Testis (tissue), 3 donors: Measurements from ENCODE around the gene SMAD7. TPM values are rescaled to one million over a fixed set of nuclear protein-coding genes. Genes with fewer than 3 reads are reported as not detected.

Source experiments
- DNase-seq: peaks from one replicate; pipeline ENCODE4 v3.0.0-alpha.2; 2019
- H3K27ac ChIP-seq, 2 donors: fragments of 200-600 bp; sonication (generic); one replicate each; pipeline ENCODE4 v1.5.1; 2019
- H3K27me3 ChIP-seq: fragments of 200-600 bp; sonication (generic); one replicate; pipeline ENCODE4 v1.5.1; 2019
- H3K36me3 ChIP-seq: fragments of 200-600 bp; sonication (generic); one replicate; pipeline ENCODE4 v1.5.1; 2017; ENCODE audit warnings: low read depth; ENCODE audit errors: missing control alignments
- H3K4me1 ChIP-seq: fragments of 200-600 bp; sonication (generic); one replicate; pipeline ENCODE4 v1.5.1; 2019
- H3K4me3 ChIP-seq, 2 donors: fragments of 200-600 bp; sonication (generic); one replicate each; pipeline ENCODE4 v1.5.1; 2017 to 2019
- H3K9me3 ChIP-seq: fragments of 200-600 bp; sonication (generic); one replicate; pipeline ENCODE4 v1.5.1; 2017
- POLR2A ChIP-seq: fragments of 450-650 bp; IDR thresholded peaks from one replicate; pipeline ENCODE4 v1.6.1; 2017; ENCODE audit warnings: antibody characterized with exemption, mild to moderate bottlenecking, moderate library complexity
- WGBS, 2 donors: methylation state at CpG; one replicate each; pipeline ENCODE4 v1.1.5; 2018; 5-methylcytosine and 5-hydroxymethylcytosine counted together
- intact Hi-C: fragments of 100-400 bp; cut with DNase I; formaldehyde crosslinking; loops from one replicate; pipeline ENCODE4 v1.15.1; 2023; ENCODE audit warnings: low total_unique reads
- polyA plus RNA-seq: library from polyadenylated mRNA; stranded (reverse); fragments of 350-450 nt; fragmentation: Illumina TruSeq; extraction: RNeasy Lipid Tissue Mini Kit (QIAGEN cat#74804); gene quantifications from one replicate; pipeline ENCODE4 v1.2.3, GENCODE V29; 2014; ENCODE audit warnings: low read depth, low replicate concordance; ENCODE audit not compliant: insufficient read depth
- total RNA-seq, 2 donors: library from RNA; depleted of rRNA; stranded (reverse); fragments of >200 nt; gene quantifications; one replicate each; pipeline ENCODE4 v1.2.3, GENCODE V29; 2016
- TF ChIP-seq, protein P1 (sequence below), 3 experiments: fragments of 450-650 bp in 2 of 3; fragments of 200-600 bp in 1 of 3; sonication (generic) in 1 of 3; IDR thresholded peaks; one replicate each; pipeline ENCODE4 v1.5.1; 2016 to 2019; ENCODE audit warnings: antibody characterized with exemption in 3 of 3, mild to moderate bottlenecking in 2 of 3, moderate library complexity in 1 of 3

SMAD7 gene
- total and polyA plus RNA-seq, 3 donors from 2014 or later = 7.5 to 14.6 (median 9.8) TPM

- no peaks in the 10 kb centered on the region for H3K27me3 ChIP-seq
- WGBS, 2 donors = 88 to 93% methylated on average over 21 to 25 of the region's 25 CpGs
- H3K9me3 ChIP-seq = no peaks in the 10 kb centered on the region
- peaks cover 6% of the 10 kb centered on the region for H3K4me1 ChIP-seq
- no peak for TF ChIP-seq POLR2A
- TF ChIP-seq, protein P1, sequence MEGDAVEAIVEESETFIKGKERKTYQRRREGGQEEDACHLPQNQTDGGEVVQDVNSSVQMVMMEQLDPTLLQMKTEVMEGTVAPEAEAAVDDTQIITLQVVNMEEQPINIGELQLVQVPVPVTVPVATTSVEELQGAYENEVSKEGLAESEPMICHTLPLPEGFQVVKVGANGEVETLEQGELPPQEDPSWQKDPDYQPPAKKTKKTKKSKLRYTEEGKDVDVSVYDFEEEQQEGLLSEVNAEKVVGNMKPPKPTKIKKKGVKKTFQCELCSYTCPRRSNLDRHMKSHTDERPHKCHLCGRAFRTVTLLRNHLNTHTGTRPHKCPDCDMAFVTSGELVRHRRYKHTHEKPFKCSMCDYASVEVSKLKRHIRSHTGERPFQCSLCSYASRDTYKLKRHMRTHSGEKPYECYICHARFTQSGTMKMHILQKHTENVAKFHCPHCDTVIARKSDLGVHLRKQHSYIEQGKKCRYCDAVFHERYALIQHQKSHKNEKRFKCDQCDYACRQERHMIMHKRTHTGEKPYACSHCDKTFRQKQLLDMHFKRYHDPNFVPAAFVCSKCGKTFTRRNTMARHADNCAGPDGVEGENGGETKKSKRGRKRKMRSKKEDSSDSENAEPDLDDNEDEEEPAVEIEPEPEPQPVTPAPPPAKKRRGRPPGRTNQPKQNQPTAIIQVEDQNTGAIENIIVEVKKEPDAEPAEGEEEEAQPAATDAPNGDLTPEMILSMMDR (IDR thresholded peaks at IDR 0.05) = no peak
- H3K27ac ChIP-seq = no peak overlapping the region
- no peak for DNase-seq
- H3K4me3 ChIP-seq = no peak overlapping the region
- intact Hi-C loops = no loop called here
- H3K36me3 ChIP-seq = no peaks in the 10 kb centered on the region
Observed at GRCh38 chr18:48893608-48894600, 56.9 kb downstream of the SMAD7 start.

DNA sequence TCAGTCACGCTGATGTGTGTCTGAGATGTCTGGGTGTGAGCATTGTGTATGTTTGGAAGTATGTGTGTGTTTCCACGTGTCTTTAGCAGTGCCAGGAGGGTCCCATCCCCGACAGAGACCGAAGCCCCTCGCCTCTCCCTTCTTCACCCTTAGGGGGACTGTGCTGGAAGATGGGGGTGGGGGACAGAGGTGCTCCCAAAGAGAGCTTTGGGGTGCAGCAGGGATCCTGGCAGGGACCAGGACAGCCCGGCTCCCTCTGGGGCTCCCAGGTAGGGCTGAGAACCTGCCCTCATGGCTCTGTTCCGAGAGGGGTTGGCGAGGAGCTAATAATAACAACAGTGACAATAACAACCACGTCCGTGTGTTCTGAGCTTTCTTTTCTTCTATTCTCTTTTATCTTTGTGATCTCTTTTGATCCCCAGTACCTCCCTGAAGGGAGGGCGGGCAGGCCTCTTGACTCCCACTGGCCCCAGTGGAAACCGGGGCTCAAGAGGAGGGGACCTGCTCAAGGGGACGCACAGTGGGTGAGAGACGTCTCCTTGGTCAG is 57.6 kb downstream of the SMAD7 start:
- no peak for DNase-seq
- H3K4me1 ChIP-seq = peaks cover 6% of the 10 kb centered on the region

GRCh38 chr18:48892146-48892855 is 58.5 kb downstream of the SMAD7 start:
- H3K27me3 ChIP-seq = no peaks in the 10 kb centered on the region
- no peaks in the 10 kb centered on the region for H3K9me3 ChIP-seq
- TF ChIP-seq, protein P1 (IDR thresholded peaks at IDR 0.05) = no peak
- no peak for TF ChIP-seq POLR2A
- peaks cover 6% of the 10 kb centered on the region for H3K4me1 ChIP-seq
- H3K27ac ChIP-seq = no peak overlapping the region
- 89 to 90% methylated on average over 16 to 22 of the region's 22 CpGs for WGBS, 2 donors
- H3K36me3 ChIP-seq = no peaks in the 10 kb centered on the region
- no peak for DNase-seq
- intact Hi-C loops = no loop called here
- no peak overlapping the region for H3K4me3 ChIP-seq

More for the DNA sequence above, 57.6 kb downstream of the SMAD7 start:
- Histone ChIP-seq H3K9me3 (no peaks in the 10 kb centered on the region), H3K36me3 (no peaks in the 10 kb centered on the region), H3K27me3 (no peaks in the 10 kb centered on the region), H3K27ac (no peak overlapping the region), H3K4me3 (no peak overlapping the region)
- 77 to 81% methylated on average over 8 to 14 of the region's 14 CpGs for WGBS, 2 donors
- TF ChIP-seq, protein P1 (IDR thresholded peaks at IDR 0.05) = no peak
- no peak for TF ChIP-seq POLR2A
- intact Hi-C loops = no loop called here

DNA sequence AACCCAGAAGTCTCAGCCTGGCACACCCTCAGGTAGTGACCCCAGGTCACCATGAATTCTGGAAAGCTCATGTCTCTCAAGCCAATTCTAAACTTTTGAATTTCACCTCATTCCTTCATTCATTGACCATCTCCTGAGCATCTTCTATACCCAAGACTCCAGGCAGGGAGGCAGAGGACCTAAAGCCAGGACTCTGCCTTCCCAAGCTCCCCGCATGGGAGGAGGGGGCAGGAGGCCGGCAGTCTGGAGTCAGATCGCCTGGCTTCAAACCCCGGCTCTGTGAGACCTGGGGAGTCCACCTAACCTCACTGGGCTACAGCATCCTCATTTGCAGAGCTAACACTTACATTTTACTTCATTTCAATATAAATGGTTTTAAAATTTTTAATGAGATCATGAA is 59.0 kb downstream of the SMAD7 start:
- no peaks in the 10 kb centered on the region for H3K9me3 ChIP-seq
- DNase-seq = no peak
- no peaks in the 10 kb centered on the region for H3K36me3 ChIP-seq
- 84 to 96% methylated on average over 4 of the region's 4 CpGs for whole genome bisulfite sequencing, 2 donors
- no peaks in the 10 kb centered on the region for H3K27me3 ChIP-seq
- H3K27ac ChIP-seq = no peak overlapping the region
- intact Hi-C loops = no loop called here
- H3K4me3 ChIP-seq = no peak overlapping the region
- TF ChIP-seq POLR2A = no peak
- TF ChIP-seq, protein P1 (IDR thresholded peaks at IDR 0.05) = no peak
- H3K4me1 ChIP-seq = peaks cover 6% of the 10 kb centered on the region
